H9 (cell line): ENCODE results near the gene MYO7B. TPM values are rescaled to one million over a fixed set of nuclear protein-coding genes. Genes with fewer than 3 reads are reported as not detected.

Experiments used
- DNase-seq: peaks from one replicate; pipeline ENCODE4 v3.0.0-alpha.2; 2017
- H2AFZ ChIP-seq: one replicate; pipeline ENCODE4 v1.6.1; 2013; ENCODE audit warnings: mild to moderate bottlenecking, low read length, control low read depth, moderate library complexity
- H2AK5ac ChIP-seq: 2 replicates; pipeline ENCODE4 v1.6.1; 2013; ENCODE audit warnings: low read length, control low read depth, mixed read lengths; ENCODE audit not compliant: insufficient read length
- H2BK120ac ChIP-seq: one replicate; pipeline ENCODE4 v1.6.1; 2013; ENCODE audit warnings: low read depth, mild to moderate bottlenecking, low read length, control low read depth, inconsistent platforms; ENCODE audit not compliant: poor library complexity, severe bottlenecking
- H2BK12ac ChIP-seq: 2 replicates; pipeline ENCODE4 v1.6.1; 2013; ENCODE audit warnings: low read length, control low read depth, mixed read lengths, low read depth; ENCODE audit not compliant: insufficient read length
- H2BK15ac ChIP-seq: 2 replicates; pipeline ENCODE4 v1.6.1; 2013; ENCODE audit warnings: low read depth, low read length, control low read depth
- H2BK20ac ChIP-seq: one replicate; pipeline ENCODE4 v1.6.1; 2013; ENCODE audit warnings: low read depth, mild to moderate bottlenecking, low read length, control low read depth, inconsistent platforms; ENCODE audit not compliant: poor library complexity, severe bottlenecking
- H2BK5ac ChIP-seq: 2 replicates; pipeline ENCODE4 v1.6.1; 2013; ENCODE audit warnings: low read length, control low read depth, mixed read lengths; ENCODE audit not compliant: insufficient read length
- H3K14ac ChIP-seq: 2 replicates; pipeline ENCODE4 v1.6.1; 2013; ENCODE audit warnings: low read length, control low read depth; ENCODE audit not compliant: insufficient read depth
- H3K18ac ChIP-seq: 2 replicates; pipeline ENCODE4 v1.6.1; 2013; ENCODE audit warnings: low read depth, mild to moderate bottlenecking, mixed read lengths, low read length, control low read depth; ENCODE audit not compliant: insufficient read length
- H3K23ac ChIP-seq: 2 replicates; pipeline ENCODE4 v1.6.1; 2013; ENCODE audit warnings: low read length, control low read depth, mixed read lengths, low read depth; ENCODE audit not compliant: insufficient read length
- H3K23me2 ChIP-seq: 2 replicates; pipeline ENCODE4 v1.6.1; 2013; ENCODE audit warnings: low read depth, mild to moderate bottlenecking, mixed read lengths, low read length, control low read depth; ENCODE audit not compliant: insufficient read length, poor library complexity, severe bottlenecking
- H3K27ac ChIP-seq: 2 replicates; pipeline ENCODE4 v1.5.1; 2013; ENCODE audit warnings: low read length, control low read depth, mixed read lengths, low read depth; ENCODE audit not compliant: insufficient read length
- H3K27me3 ChIP-seq: 2 replicates; pipeline ENCODE4 v1.6.1; 2013; ENCODE audit warnings: low read length, control low read depth, inconsistent platforms; ENCODE audit not compliant: insufficient read depth
- H3K4ac ChIP-seq: 2 replicates; pipeline ENCODE4 v1.6.1; 2013; ENCODE audit warnings: low read depth, mild to moderate bottlenecking, control low read depth, inconsistent platforms, low read length, moderate library complexity
- H3K4me1 ChIP-seq: 2 replicates; pipeline ENCODE4 v1.6.1; 2013; ENCODE audit warnings: low read length, control low read depth, inconsistent platforms; ENCODE audit not compliant: insufficient read depth
- H3K4me2 ChIP-seq: 2 replicates; pipeline ENCODE4 v1.6.1; 2013; ENCODE audit warnings: low read length, control low read depth, mixed read lengths; ENCODE audit not compliant: insufficient read length, insufficient read depth
- H3K56ac ChIP-seq: 2 replicates; pipeline ENCODE4 v1.6.1; 2013; ENCODE audit warnings: low read depth, mild to moderate bottlenecking, mixed read lengths, low read length, control low read depth; ENCODE audit not compliant: insufficient read length
- H3K79me1 ChIP-seq: 2 replicates; pipeline ENCODE4 v1.6.1; 2013; ENCODE audit warnings: low read depth, mild to moderate bottlenecking, moderate library complexity, low read length, control low read depth, inconsistent platforms; ENCODE audit not compliant: insufficient read depth, poor library complexity, severe bottlenecking
- H3K79me2 ChIP-seq: 2 replicates; pipeline ENCODE4 v1.6.1; 2013; ENCODE audit warnings: low read length, control low read depth, inconsistent platforms; ENCODE audit not compliant: insufficient read depth
- H3K9ac ChIP-seq: 2 replicates; pipeline ENCODE4 v1.6.1; 2013; ENCODE audit warnings: low read length, control low read depth, mixed read lengths; ENCODE audit not compliant: insufficient read length; ENCODE audit errors: extremely low read depth
- H3K9me3 ChIP-seq: one replicate; pipeline ENCODE4 v1.6.1; 2013; ENCODE audit warnings: low read depth, low read length, inconsistent platforms; ENCODE audit not compliant: control insufficient read depth
- H3T11ph ChIP-seq: one replicate; pipeline ENCODE4 v1.6.1; 2013; ENCODE audit warnings: mild to moderate bottlenecking, low read length, control low read depth, inconsistent platforms
- H4K20me1 ChIP-seq: one replicate; pipeline ENCODE4 v1.6.1; 2013; ENCODE audit not compliant: control insufficient read depth, insufficient read length, insufficient read depth
- H4K5ac ChIP-seq: 2 replicates; pipeline ENCODE4 v1.6.1; 2013; ENCODE audit warnings: low read depth, mild to moderate bottlenecking, mixed read lengths, low read length, control low read depth; ENCODE audit not compliant: insufficient read length
- H4K8ac ChIP-seq: replicated peaks from 2 replicates; pipeline ENCODE4 v1.6.1; 2013; ENCODE audit warnings: low read length, control low read depth, mixed read lengths, low read depth; ENCODE audit not compliant: insufficient read length
- H4K91ac ChIP-seq: 2 replicates; pipeline ENCODE4 v1.6.1; 2013; ENCODE audit warnings: low read depth, mild to moderate bottlenecking, moderate library complexity, mixed read lengths, low read length, control low read depth; ENCODE audit not compliant: insufficient read length
- H3K27ac Mint-ChIP-seq, 3 experiments: 2 replicates in 2 of 3; 3 replicates in 1 of 3; pipeline ENCODE4 v1.8.0; 2020 to 2021; ENCODE audit warnings: mixed read lengths in 3 of 3, mild to moderate bottlenecking in 1 of 3, moderate library complexity in 1 of 3
- H3K27me3 Mint-ChIP-seq: 2 replicates; pipeline ENCODE4 v1.8.0; 2021; ENCODE audit warnings: low read depth, mild to moderate bottlenecking, moderate library complexity, mixed read lengths
- H3K36me3 Mint-ChIP-seq, 3 experiments: 2 replicates in 2 of 3; 3 replicates in 1 of 3; pipeline ENCODE4 v1.8.0; 2020 to 2021; ENCODE audit warnings: low read depth in 3 of 3, mixed read lengths in 3 of 3; ENCODE audit not compliant: insufficient read depth in 1 of 3
- H3K4me1 Mint-ChIP-seq, 2 experiments: 2 replicates each; pipeline ENCODE4 v1.8.0; 2020; ENCODE audit warnings: mixed read lengths in 2 of 2
- H3K4me3 Mint-ChIP-seq, 2 experiments: 2 replicates in 1 of 2; 3 replicates in 1 of 2; pipeline ENCODE4 v1.8.0; 2020 to 2021; ENCODE audit warnings: mild to moderate bottlenecking in 2 of 2, mixed read lengths in 2 of 2, moderate library complexity in 1 of 2
- H3K9me3 Mint-ChIP-seq, 2 experiments: 2 replicates in 1 of 2; 3 replicates in 1 of 2; pipeline ENCODE4 v1.8.0; 2020; ENCODE audit warnings: mild to moderate bottlenecking in 2 of 2, mixed read lengths in 2 of 2, moderate library complexity in 1 of 2
- CTCF ChIP-seq: fragments of 200-600 bp; sonication (generic); conservative IDR thresholded peaks from 3 replicates; pipeline ENCODE4 v1.8.0; 2021; ENCODE audit warnings: antibody characterized with exemption, mild to moderate bottlenecking
- WGBS: extraction: QIAGEN DNeasy Blood & Tissue Kit; methylation state at CpG from one replicate; pipeline ENCODE4 v1.1.7; 2013; ENCODE audit warnings: missing lambda C conversion rate, low lambda C conversion rate, mixed read lengths; ENCODE audit not compliant: insufficient read length; ENCODE audit errors: extremely low coverage; 5-methylcytosine and 5-hydroxymethylcytosine counted together
- total RNA-seq: library from RNA; stranded (reverse); gene quantifications from 2 replicates; pipeline ENCODE4 v1.2.1, GENCODE V29; 2021

The MYO7B gene
- total RNA-seq, 1 experiment from 2014 or later: not detected

DNA sequence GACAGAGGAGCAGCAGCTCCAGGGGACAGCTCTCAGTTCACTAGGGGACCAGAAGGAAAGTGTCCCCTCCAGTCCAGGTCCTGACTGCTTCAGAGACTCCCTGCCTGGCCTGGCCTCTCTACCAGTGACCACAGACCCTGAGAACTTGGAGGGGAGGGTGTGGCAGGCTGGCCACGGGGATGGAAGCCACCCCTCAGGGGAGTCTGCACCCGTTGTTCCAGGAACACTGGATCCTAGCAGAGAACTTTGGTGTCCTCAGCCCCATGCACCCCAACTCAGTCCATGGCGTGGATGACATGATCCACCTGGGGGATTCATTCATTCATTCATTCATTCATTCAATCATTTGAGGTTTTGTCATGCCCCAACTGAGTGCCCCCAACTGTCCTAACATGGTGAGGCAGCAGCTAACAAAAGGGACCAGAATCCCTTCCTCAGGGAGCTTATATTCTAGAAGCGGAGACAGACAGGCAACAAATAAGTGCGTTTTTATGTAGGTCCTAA lies 31.9 kb downstream of the MYO7B start:
- H3K79me2 ChIP-seq: no peaks in the 10 kb centered on the region
- H3K4me1 Mint-ChIP-seq: peaks cover 15% of the 10 kb centered on the region in 2 experiments
- H3K14ac ChIP-seq: no peak overlapping the region; the same call in 1 of the 2 replicates
- H2BK12ac ChIP-seq: no peak overlapping the region
- no peak overlapping the region for H4K5ac ChIP-seq
- no peak overlapping the region; a peak in 1 of 5 replicates for H3K4me3 Mint-ChIP-seq
- H3K27ac ChIP-seq: no peak overlapping the region
- no peak overlapping the region for H3K56ac ChIP-seq
- no peaks in the 10 kb centered on the region for H4K20me1 ChIP-seq
- no peak overlapping the region for H2AFZ ChIP-seq
- H3K4me1 ChIP-seq: no peaks in the 10 kb centered on the region
- no peak overlapping the region for H2BK15ac ChIP-seq
- H3K36me3 Mint-ChIP-seq: no peaks in the 10 kb centered on the region
- H2BK20ac ChIP-seq: no peak overlapping the region
- H3K27me3 Mint-ChIP-seq: peaks cover 2% of the 10 kb centered on the region
- H3T11ph ChIP-seq: no peak overlapping the region
- DNase-seq: no peak
- no peaks in the 10 kb centered on the region for H3K23me2 ChIP-seq
- no peak overlapping the region for H3K4me2 ChIP-seq
- TF ChIP-seq CTCF: no peak
- H3K23ac ChIP-seq: no peak overlapping the region
- H2BK120ac ChIP-seq: no peak overlapping the region
- no CpG with 5 or more reads among the region's 5 CpGs for WGBS
- H3K4ac ChIP-seq: no peak overlapping the region
- H4K8ac ChIP-seq: no peak overlapping the region
- H3K27me3 ChIP-seq: no peaks in the 10 kb centered on the region
- no peak overlapping the region for H3K9ac ChIP-seq
- no peak overlapping the region for H3K27ac Mint-ChIP-seq
- no peaks in the 10 kb centered on the region for H3K79me1 ChIP-seq
- no peaks in the 10 kb centered on the region for H3K9me3 ChIP-seq
- no peaks in the 10 kb centered on the region; a peak in 1 of 5 replicates for H3K9me3 Mint-ChIP-seq
- no peak overlapping the region for H3K18ac ChIP-seq
- H2BK5ac ChIP-seq: no peak overlapping the region
- H4K91ac ChIP-seq: no peak overlapping the region
- no peak overlapping the region for H2AK5ac ChIP-seq
